Panc1 (cell line): ENCODE data around the gene BTD. TPM values are rescaled to one million over a fixed set of nuclear protein-coding genes. Genes with fewer than 3 reads are reported as not detected.
A peak's percentile ranks its signal among the peaks of the same experiment; 100 is the strongest.

Experiments used
- ATAC-seq: fragments of 200-7000 bp; cut with Tn5 transposase; 2 replicates; pipeline ENCODE4 v1.9.1; 2020; ENCODE audit warnings: mild to moderate bottlenecking, moderate library complexity
- BruUV-seq: library from RNA; stranded (reverse); fragments of 400-500 nt; replicated peaks from 2 replicates; lab custom pipeline; 2021; lab: Mats Ljungman, UMichigan
- CTCF ChIA-PET: fragments of 300-600 bp; sonication (Branson Sonifier 250); formaldehyde crosslinking; loops from one replicate; lab custom pipeline; 2022; ENCODE audit warnings: antibody characterized with exemption; lab: Charles Lee
- POLR2A ChIA-PET: fragments of 300-600 bp; sonication (Branson Sonifier 250); formaldehyde crosslinking; loops from one replicate; lab custom pipeline; 2022; ENCODE audit warnings: antibody characterized with exemption; lab: Charles Lee
- DNase-seq: peaks from one replicate; pipeline ENCODE4 v3.0.0-alpha.2; 2010; ENCODE audit warnings: low read depth, low spot score
- H3K27ac ChIP-seq: 2 replicates; pipeline ENCODE4 v1.5.1; 2011; ENCODE audit warnings: mild to moderate bottlenecking, low read length, inconsistent platforms
- H3K27me3 ChIP-seq: fragments of 200-500 bp; sonication (Bioruptor generic); 2 replicates; pipeline ENCODE4 v1.6.0; 2014; ENCODE audit warnings: low read length, inconsistent platforms; ENCODE audit not compliant: control insufficient read depth, insufficient read depth
- H3K36me3 ChIP-seq: fragments of 200-500 bp; sonication (Bioruptor generic); 2 replicates; pipeline ENCODE4 v1.5.1; 2014; ENCODE audit warnings: inconsistent platforms, mild to moderate bottlenecking, low read length, moderate library complexity; ENCODE audit not compliant: control insufficient read depth, insufficient read depth
- H3K4me1 ChIP-seq: 2 replicates; pipeline ENCODE4 v1.5.1; 2011; ENCODE audit warnings: inconsistent platforms, mild to moderate bottlenecking, low read length, moderate library complexity; ENCODE audit not compliant: control insufficient read depth, insufficient read depth
- H3K4me3 ChIP-seq, 2 experiments: 2 replicates each; pipeline ENCODE4 v1.5.1; 2011 to 2012; ENCODE audit warnings: low read depth in 2 of 2, low read length in 2 of 2, mild to moderate bottlenecking in 2 of 2, inconsistent platforms in 1 of 2, moderate library complexity in 1 of 2
- H3K9me3 ChIP-seq: fragments of 200-500 bp; sonication (Bioruptor generic); 2 replicates; pipeline ENCODE4 v1.5.1; 2014; ENCODE audit warnings: low read depth, mild to moderate bottlenecking, inconsistent platforms, low read length, moderate library complexity; ENCODE audit not compliant: control insufficient read depth, insufficient read depth
- POLR2AphosphoS5 ChIP-seq: IDR thresholded peaks from 2 replicates; pipeline ENCODE4 v1.6.1; 2012; ENCODE audit warnings: mild to moderate bottlenecking, low read depth, low read length, moderate library complexity
- SIN3A ChIP-seq: IDR thresholded peaks from 2 replicates; pipeline ENCODE4 v1.6.1; 2012; ENCODE audit warnings: low read depth, mild to moderate bottlenecking, low read length, moderate library complexity, borderline replicate concordance; ENCODE audit not compliant: insufficient read depth
- TCF7L2 ChIP-seq: IDR thresholded peaks from 2 replicates; pipeline ENCODE4 v1.6.1; 2011; ENCODE audit warnings: mild to moderate bottlenecking, low read depth, low read length, inconsistent platforms
- in situ Hi-C: cut with HindIII; loops from 2 replicates; pipeline ENCODE4 v1.10.0; 2016; ENCODE audit warnings: low sequenced_read_pairs, low pct_unique_long_range_greater_than_20kb
- intact Hi-C: fragments of 100-400 bp; cut with micrococcal nuclease; formaldehyde crosslinking; loops from one replicate; pipeline ENCODE4 v1.10.0; 2022; ENCODE audit not compliant: unreplicated experiment
- total RNA-seq: library from RNA; stranded (reverse); gene quantifications from one replicate; pipeline ENCODE4 v1.2.1, GENCODE V29; 2021; ENCODE audit not compliant: unreplicated experiment
- TF ChIP-seq, protein P1 (sequence below): fragments of 450-650 bp; IDR thresholded peaks from 2 replicates; pipeline ENCODE4 v1.5.1; 2017; ENCODE audit warnings: mild to moderate bottlenecking

Gene BTD
- total RNA-seq, 1 experiment from 2014 or later = 22.7 TPM

DNA sequence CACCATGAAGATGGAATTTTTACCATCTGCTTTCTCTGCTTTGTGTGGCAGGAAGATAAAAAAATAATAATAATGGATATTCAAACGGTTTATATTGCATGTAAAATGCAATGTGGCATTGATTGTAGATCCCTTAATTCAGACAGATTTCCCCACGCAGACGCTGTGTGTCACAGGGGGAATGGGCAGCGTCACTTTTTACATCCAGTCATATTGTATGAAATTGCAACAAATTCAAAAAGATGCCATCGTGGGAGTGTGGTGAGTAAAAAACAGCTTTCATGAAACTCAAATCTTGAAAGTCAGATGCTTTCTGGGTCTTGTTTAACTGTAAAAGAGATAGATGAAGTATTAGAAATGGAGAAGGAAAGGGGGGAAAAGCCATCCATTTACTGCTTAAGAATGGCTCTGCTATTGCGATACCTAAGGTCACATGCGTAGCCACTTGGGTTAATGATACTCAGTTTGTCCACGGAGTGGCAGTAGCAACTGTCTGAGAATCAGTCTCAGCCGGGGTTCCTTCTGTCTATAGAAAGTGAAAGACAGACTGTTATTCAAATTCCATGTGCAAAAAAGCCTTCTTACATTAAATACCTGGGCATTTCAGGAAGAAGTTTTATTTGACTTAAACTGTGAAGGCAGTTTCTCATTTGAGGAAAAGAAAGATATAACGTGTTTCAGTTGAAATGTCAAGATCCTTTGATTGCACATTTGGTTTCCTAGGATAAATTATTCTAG, 28.5 kb downstream of the BTD start:
- no peak overlapping the region; a peak in 1 of 4 replicates for H3K4me3 ChIP-seq
- ATAC-seq (peak; percentile 80), DNase-seq (peak; percentile 66)
- BruUV-seq = no TSS peak
- POLR2A ChIA-PET = no interaction called here
- in situ Hi-C loops = no loop called here
- H3K36me3 ChIP-seq = no peaks in the 10 kb centered on the region
- H3K27me3 ChIP-seq = no peaks in the 10 kb centered on the region
- H3K4me1 ChIP-seq = peaks cover 53% of the 10 kb centered on the region
- H3K27ac ChIP-seq = peak overlapping the region; percentile 99
- TF ChIP-seq, protein P1, sequence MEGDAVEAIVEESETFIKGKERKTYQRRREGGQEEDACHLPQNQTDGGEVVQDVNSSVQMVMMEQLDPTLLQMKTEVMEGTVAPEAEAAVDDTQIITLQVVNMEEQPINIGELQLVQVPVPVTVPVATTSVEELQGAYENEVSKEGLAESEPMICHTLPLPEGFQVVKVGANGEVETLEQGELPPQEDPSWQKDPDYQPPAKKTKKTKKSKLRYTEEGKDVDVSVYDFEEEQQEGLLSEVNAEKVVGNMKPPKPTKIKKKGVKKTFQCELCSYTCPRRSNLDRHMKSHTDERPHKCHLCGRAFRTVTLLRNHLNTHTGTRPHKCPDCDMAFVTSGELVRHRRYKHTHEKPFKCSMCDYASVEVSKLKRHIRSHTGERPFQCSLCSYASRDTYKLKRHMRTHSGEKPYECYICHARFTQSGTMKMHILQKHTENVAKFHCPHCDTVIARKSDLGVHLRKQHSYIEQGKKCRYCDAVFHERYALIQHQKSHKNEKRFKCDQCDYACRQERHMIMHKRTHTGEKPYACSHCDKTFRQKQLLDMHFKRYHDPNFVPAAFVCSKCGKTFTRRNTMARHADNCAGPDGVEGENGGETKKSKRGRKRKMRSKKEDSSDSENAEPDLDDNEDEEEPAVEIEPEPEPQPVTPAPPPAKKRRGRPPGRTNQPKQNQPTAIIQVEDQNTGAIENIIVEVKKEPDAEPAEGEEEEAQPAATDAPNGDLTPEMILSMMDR = peak; percentile 77
- TF ChIP-seq SIN3A = no peak
- intact Hi-C loops = loop anchor here (5.0 kb wide), 1 partner anchor 167 kb away; the partner anchor contains the start of gene ANKRD28
- CTCF ChIA-PET = no interaction called here
- no peaks in the 10 kb centered on the region for H3K9me3 ChIP-seq

DNA sequence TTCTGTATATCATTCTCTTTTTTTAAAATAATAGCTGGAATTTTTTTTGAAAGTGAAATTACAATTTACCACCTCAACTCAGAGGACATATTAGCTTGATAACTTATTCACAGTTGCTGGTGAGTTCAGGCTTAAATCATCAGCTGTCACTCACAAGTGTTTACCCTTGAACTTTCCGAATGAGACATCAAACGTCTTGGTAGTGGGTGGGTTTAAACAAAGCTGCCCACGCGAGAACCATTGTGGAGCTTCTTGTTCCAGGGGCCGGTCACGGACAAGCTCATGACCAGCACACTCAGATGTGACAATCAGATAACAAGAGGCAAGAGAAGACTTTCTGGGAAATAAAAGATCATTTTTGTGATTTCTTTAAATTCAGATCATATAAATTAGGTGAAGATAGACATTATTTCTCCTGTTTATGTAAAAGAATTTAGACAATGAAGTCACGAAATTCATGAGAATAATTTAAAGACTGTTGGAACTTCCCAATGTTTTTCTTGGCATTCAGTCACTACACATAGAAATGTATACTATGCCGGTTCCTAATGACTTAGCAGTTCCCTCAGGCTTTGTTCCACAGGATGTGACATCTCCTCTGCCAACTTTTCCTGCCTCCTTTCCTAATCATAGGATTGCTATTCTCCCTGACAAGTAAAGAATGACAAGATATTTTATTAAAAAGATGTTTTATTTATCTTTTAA, 29.3 kb downstream of the BTD start:
- ATAC-seq (peak; percentile 84), DNase-seq (no peak)
- Histone ChIP-seq H3K27ac (peak overlapping the region; percentile 99), H3K36me3 (no peaks in the 10 kb centered on the region), H3K4me1 (peaks cover 61% of the 10 kb centered on the region), H3K9me3 (no peaks in the 10 kb centered on the region), H3K4me3 (peak overlapping the region; percentile 7 to 28; a peak in 2 of 4 replicates), H3K27me3 (no peaks in the 10 kb centered on the region)
- POLR2A ChIA-PET = no interaction called here
- BruUV-seq = no TSS peak
- CTCF ChIA-PET = no interaction called here
- TF ChIP-seq TCF7L2 (peak; percentile 87), SIN3A (no peak), POLR2AphosphoS5 (peak; percentile 82)
- in situ Hi-C loops (no loop called here), intact Hi-C loops (loop anchor here (5.0 kb wide), 1 partner anchor 167 kb away; the partner anchor contains the start of gene ANKRD28)

DNA sequence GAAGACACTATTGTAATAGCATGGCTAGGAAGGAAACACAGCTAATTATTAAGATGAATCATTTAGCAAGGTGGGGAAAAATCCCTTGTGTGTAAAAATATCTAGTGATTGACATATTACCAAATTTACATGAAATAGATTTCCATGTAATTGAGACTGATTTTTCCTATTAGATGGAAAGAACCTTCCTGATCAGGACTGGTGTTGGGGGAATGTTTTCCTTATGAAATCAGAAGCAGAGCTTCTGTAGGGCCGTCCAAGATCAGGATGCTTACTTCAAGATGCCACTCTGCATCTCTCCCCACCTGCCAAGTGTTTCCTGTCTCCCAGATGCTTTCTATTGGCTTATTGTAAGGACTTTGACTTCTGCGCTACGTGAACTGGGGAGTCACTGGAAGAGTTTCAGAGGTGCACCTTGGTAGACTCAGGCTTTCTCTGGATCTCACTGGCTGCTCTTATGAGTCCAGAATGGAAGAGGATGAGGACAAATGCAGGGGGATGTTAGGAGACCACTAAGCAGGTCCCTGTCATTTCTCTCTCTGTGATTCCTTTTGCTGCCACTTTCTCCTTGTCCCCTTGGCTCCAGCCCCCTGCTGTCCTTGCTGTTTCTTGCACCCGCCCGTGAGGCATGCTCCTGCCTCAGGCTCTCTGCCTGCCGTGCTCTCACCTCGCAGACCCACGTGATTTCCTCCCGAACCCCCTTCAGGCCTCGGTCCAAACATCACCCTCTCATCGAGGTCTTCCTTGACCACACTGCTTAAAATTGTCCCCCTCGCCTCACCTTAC, 30.1 kb downstream of the BTD start:
- DNase-seq = no peak
- H3K9me3 ChIP-seq = no peaks in the 10 kb centered on the region

More for the DNA sequence above, 30.1 kb downstream of the BTD start:
- ChIA-PET CTCF (no interaction called here), POLR2A (no interaction called here)
- H3K36me3 ChIP-seq = no peaks in the 10 kb centered on the region
- in situ Hi-C loops (no loop called here), intact Hi-C loops (loop anchor here (5.0 kb wide), 1 partner anchor 166 kb away; the partner anchor contains the start of gene ANKRD28)
- TF ChIP-seq, protein P1 = peak; percentile 8; the same call in 1 of the 2 replicates
- TF ChIP-seq TCF7L2 (no peak), POLR2AphosphoS5 (no peak)
- H3K27ac ChIP-seq = peak overlapping the region; percentile 99
- H3K4me1 ChIP-seq = peaks cover 67% of the 10 kb centered on the region
- BruUV-seq = no TSS peak
- H3K27me3 ChIP-seq = no peaks in the 10 kb centered on the region
- H3K4me3 ChIP-seq = no peak overlapping the region
- no peak for ATAC-seq
